Pons (tissue), 1 donor: Measurements from ENCODE around the gene HOTAIR.

ENCODE experiments used
- DNase-seq: peaks from one replicate; pipeline ENCODE4 v3.0.0-alpha.2; 2016; ENCODE audit warnings: low spot score

The HOTAIR gene

GRCh38 chr12:53988541-53989226 is 13.9 kb upstream of the HOTAIR start:
- no peak for DNase-seq

- DNase-seq, result no peak
These were observed 13.1 kb upstream of the HOTAIR start for GRCh38 chr12:53987787-53988230.

GRCh38 chr12:53986686-53987483 is 12.1 kb upstream of the HOTAIR start:
- no peak for DNase-seq

- no peak for DNase-seq
These were observed 11.4 kb upstream of the HOTAIR start for GRCh38 chr12:53985994-53986685.

GRCh38 chr12:53985692-53985993 is 10.9 kb upstream of the HOTAIR start:
- no peak for DNase-seq

- DNase-seq, result peak; percentile 46
These were observed 10.3 kb upstream of the HOTAIR start, which contains the start of gene HOXC10 for GRCh38 chr12:53984901-53985691. Gene HOXC10, plus strand, starts transcription at chr12:53985146. Its CDS starts 114 bp downstream, at chr12:53985260.

GRCh38 chr12:53983950-53984572 is 9.3 kb upstream of the HOTAIR start:
- DNase-seq, result no peak

GRCh38 chr12:53983568-53983949 is 8.8 kb upstream of the HOTAIR start:
- DNase-seq, result peak; percentile 6

- no peak for DNase-seq
These were observed 8.2 kb upstream of the HOTAIR start for GRCh38 chr12:53982648-53983567.

- no peak for DNase-seq
These were observed 7.1 kb upstream of the HOTAIR start for GRCh38 chr12:53981634-53982565.

GRCh38 chr12:53980802-53981496 is 6.2 kb upstream of the HOTAIR start:
- no peak for DNase-seq

GRCh38 chr12:53980104-53980801 is 5.5 kb upstream of the HOTAIR start:
- DNase-seq, result no peak

GRCh38 chr12:53978477-53979356 is 4.0 kb upstream of the HOTAIR start:
- DNase-seq, result no peak

GRCh38 chr12:53977596-53978445 is 3.1 kb upstream of the HOTAIR start:
- DNase-seq, result no peak

GRCh38 chr12:53976823-53977595 is 2.3 kb upstream of the HOTAIR start:
- DNase-seq, result no peak
